GM19043 (cell line): Measurements from ENCODE around the gene MACF1.
"Not testable (repeated sequence)": the region's sequence is repeated elsewhere in the genome, so short reads cannot be mapped to it uniquely, and the experiment has no call there.

Experiments used
- ATAC-seq: cut with Tn5 transposase; IDR thresholded peaks from one replicate; pipeline ENCODE4 v1.9.1; 2021; ENCODE audit warnings: low read depth; ENCODE audit not compliant: unreplicated experiment

MACF1 gene

GRCh38 chr1:39436842-39437241 is 232.3 kb downstream of the MACF1 start:
- no peak for ATAC-seq

- ATAC-seq, result no peak
Observed at GRCh38 chr1:39438042-39438441, 233.5 kb downstream of the MACF1 start.

DNA sequence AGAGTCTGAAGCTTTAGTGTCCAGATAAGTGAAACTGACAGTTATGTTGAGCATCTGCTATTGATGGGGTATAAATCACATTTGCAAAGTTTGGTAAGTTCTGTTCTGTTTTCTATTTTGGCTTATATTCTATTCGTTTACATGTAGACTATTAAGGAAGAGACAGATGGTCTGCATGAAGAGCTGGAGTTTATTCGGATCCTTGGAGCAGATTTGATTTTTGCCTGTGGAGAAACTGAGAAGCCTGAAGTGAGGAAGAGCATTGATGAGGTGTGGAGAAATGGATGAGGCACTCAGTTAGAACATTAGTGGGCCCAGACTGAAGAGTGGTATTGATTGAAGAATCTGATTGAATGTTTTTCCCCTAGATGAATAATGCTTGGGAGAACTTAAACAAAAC is 236.4 kb downstream of the MACF1 start:
- ATAC-seq, result no peak

GRCh38 chr1:39441797-39442196 is 237.3 kb downstream of the MACF1 start:
- no peak for ATAC-seq

DNA sequence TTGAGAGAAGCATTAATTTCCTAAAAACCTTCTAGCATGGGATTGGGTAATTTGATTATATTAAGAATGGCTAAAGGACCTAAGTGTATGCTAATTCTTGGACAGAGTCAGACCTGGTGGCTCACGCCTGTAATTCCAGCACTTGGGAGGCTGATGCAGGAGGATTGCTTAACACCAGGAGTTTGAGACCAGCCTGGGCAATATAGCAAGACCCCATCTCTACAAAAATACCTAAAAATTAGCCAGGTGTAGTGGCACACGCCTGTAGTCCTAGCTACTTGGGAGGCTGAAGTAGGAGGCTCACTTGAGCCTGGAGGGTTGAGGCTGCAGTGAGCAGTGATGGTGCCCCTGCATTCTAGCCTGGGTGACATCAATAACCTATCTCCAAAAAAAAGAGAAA is 241.1 kb downstream of the MACF1 start:
- ATAC-seq, result no peak

- ATAC-seq, result no peak
Observed at GRCh38 chr1:39446986-39447567, 242.6 kb downstream of the MACF1 start.

GRCh38 chr1:39450041-39450440 is 245.5 kb downstream of the MACF1 start:
- ATAC-seq, result not testable (repeated sequence)

DNA sequence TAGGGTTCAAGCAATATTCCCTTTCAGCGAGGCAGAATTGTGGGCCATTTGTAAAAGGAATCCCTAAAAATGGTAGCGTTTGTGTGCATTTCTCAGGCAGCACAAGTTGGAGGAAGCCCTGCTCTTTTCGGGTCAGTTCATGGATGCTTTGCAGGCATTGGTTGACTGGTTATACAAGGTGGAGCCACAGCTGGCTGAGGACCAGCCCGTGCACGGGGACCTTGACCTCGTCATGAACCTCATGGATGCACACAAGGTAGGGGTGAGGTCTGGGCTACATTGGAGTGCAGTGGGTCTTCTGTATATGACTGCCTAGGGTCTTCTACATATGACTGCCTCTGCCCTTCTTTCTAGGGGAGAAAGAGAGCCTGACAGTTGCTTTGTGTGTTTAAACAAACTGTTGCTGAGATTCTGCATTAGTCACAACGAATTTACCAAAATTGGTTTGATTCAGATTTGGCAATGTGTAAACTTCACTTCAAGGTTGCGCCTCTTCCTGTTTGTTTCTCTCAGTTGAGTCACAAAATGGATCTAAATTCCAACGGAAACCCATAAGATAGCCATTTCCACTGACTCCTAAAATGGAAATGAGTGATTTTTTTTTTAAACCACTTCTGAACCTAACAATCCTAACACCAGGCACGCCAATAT is 246.6 kb downstream of the MACF1 start:
- no peak for ATAC-seq

DNA sequence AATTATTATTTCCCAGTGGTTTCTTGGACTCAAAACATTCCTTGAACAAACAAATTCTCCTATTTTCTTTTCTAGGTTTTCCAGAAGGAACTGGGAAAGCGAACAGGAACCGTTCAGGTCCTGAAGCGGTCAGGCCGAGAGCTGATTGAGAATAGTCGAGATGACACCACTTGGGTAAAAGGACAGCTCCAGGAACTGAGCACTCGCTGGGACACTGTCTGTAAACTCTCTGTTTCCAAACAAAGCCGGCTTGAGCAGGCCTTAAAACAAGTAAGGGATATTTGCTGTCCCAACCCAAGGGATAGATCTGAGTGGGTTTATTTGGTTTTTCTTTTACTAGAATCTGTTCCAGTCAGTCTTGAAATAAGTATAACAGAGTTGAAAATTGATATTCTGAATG is 247.6 kb downstream of the MACF1 start:
- ATAC-seq, result no peak

DNA sequence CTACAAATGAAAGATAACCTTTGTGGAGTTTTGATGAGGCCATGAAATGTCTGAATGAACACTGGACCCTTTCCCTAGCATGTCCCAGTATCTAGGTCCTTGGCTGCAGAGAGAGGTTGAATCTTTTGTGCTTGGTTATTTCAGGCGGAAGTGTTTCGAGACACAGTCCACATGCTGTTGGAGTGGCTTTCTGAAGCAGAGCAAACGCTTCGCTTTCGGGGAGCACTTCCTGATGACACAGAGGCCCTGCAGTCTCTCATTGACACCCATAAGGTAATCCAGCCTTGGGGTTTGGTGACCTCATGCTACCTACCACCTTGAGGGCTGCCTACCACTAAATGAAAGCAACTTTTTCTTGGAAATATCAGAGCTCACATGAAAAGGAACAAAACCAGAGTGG is 248.0 kb downstream of the MACF1 start:
- ATAC-seq, result no peak

GRCh38 chr1:39453603-39454002 is 249.1 kb downstream of the MACF1 start:
- ATAC-seq, result no peak

GRCh38 chr1:39458991-39459390 is 254.5 kb downstream of the MACF1 start:
- ATAC-seq, result no peak

GRCh38 chr1:39462074-39462473 is 257.6 kb downstream of the MACF1 start:
- no peak for ATAC-seq

GRCh38 chr1:39466413-39467107 is 262.1 kb downstream of the MACF1 start:
- no peak for ATAC-seq

DNA sequence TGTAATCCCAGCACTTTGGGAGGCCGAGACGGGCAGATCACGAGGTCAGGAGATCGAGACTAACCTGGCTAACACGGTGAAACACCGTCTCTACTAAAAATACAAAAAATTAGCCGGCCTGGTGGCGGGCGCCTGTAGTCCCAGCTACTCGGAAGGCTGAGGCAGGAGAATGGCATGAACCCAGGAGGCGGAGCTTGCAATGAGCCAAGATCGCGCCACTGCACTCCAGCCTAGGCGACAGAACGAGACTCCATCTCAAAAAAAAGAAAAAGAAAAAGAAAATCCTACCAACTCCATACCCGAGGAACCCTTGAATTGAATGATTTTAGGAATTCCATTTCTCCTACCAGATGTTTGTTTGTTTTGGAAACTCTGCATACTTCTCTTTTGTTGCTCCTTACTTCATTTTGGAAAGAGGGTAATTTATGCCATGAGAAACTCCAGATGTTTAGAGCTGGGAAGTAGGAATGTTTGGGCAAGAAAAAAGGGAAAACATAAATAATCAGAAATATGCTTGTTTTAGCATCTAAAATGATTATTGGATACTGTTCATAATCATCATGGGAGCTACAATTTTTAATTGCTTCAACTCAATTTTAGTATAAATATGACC is 262.7 kb downstream of the MACF1 start:
- not testable (repeated sequence) for ATAC-seq

DNA sequence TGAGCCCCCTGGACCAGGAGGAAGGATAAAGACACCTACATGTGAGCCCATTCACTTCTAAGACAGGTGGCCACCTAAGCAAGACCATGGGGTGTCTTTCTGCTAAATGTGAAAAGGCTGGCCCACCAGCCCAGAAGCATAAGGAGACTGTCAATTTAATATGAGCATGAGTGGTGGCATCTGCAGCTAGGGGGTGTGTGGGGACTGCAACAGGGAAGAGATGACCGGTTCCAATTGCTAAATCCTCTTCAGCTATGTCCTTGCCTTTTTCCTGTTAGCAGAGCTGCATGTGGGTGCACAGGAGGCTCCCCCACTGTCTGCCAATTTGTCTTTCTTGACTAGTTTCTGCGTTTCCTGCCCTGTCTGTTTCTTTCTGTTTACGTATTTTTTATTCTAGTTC is 264.7 kb downstream of the MACF1 start:
- no peak for ATAC-seq

DNA sequence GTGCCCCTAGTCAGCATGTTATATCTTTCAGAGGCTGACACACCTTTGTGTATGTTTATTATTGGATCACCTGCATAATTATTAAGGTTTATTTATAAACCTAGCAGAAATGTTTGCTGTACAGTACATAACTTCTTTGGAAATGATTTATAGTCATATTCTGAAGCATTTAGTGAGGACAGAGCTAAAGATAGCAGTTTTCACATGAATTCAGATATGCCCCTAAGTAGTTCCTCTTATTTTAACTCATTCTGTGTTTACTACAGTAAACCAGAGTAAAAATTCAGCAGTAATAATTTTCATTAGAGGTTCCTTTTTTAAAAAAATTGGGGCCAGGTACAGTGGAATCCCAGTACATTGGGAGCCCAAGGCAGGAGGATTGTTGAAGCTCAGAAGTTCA is 265.5 kb downstream of the MACF1 start:
- ATAC-seq, result no peak

DNA sequence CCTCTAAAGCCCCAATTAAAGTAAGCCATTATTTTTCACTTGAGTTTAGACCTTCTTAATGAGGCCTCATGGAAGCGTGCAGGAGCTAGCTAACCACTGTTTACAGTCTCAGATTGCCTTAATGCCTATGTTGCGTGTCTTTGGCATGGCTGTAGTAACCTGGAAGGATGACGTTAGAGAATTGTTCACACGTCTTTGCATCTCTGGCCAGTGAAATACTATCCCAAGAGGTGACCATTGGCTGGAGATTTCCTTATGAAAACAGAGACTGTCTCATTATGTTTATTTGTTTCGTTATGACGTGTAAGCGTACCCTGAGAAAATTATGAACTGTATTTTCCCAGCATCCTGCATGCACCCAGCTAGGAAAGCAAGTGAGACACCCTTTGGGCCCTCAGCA is 268.3 kb downstream of the MACF1 start:
- ATAC-seq, result no peak

GRCh38 chr1:39473324-39473723 is 268.8 kb downstream of the MACF1 start:
- no peak for ATAC-seq

- ATAC-seq, result no peak
Observed at GRCh38 chr1:39474810-39475209, 270.3 kb downstream of the MACF1 start.

GRCh38 chr1:39475551-39475950 is 271.1 kb downstream of the MACF1 start:
- not testable (repeated sequence) for ATAC-seq
